HG03064 (cell line): ENCODE results near the gene DCC.

Source experiments
- ATAC-seq: cut with Tn5 transposase; IDR thresholded peaks from one replicate; pipeline ENCODE4 v1.9.1; 2021; ENCODE audit warnings: low read depth; ENCODE audit not compliant: unreplicated experiment

Gene DCC

GRCh38 chr18:52422985-52423601 is 83.1 kb downstream of the DCC start:
- ATAC-seq, result no peak

- ATAC-seq, result no peak
Measured at GRCh38 chr18:52426041-52426440, 86.0 kb downstream of the DCC start.

GRCh38 chr18:52426462-52426861 is 86.5 kb downstream of the DCC start:
- no peak for ATAC-seq

- no peak for ATAC-seq
Measured at GRCh38 chr18:52427521-52428175, 87.7 kb downstream of the DCC start.

GRCh38 chr18:52431683-52432082 is 91.7 kb downstream of the DCC start:
- ATAC-seq, result no peak

- no peak for ATAC-seq
Measured at GRCh38 chr18:52433797-52434196, 93.8 kb downstream of the DCC start.

- ATAC-seq, result no peak
Measured at GRCh38 chr18:52435301-52435700, 95.3 kb downstream of the DCC start.

- no peak for ATAC-seq
Measured at GRCh38 chr18:52437161-52437560, 97.2 kb downstream of the DCC start.

GRCh38 chr18:52439457-52439856 is 99.5 kb downstream of the DCC start:
- ATAC-seq, result no peak

- no peak for ATAC-seq
Measured at GRCh38 chr18:52441794-52442193, 101.8 kb downstream of the DCC start.

GRCh38 chr18:52442686-52443085 is 102.7 kb downstream of the DCC start:
- ATAC-seq, result no peak

- ATAC-seq, result no peak
Measured at GRCh38 chr18:52451256-52451655, 111.3 kb downstream of the DCC start.

GRCh38 chr18:52451851-52452250 is 111.9 kb downstream of the DCC start:
- ATAC-seq, result no peak

- no peak for ATAC-seq
Measured at GRCh38 chr18:52452427-52452826, 112.4 kb downstream of the DCC start.

GRCh38 chr18:52459890-52460289 is 119.9 kb downstream of the DCC start:
- no peak for ATAC-seq

- no peak for ATAC-seq
Measured at GRCh38 chr18:52462853-52463252, 122.9 kb downstream of the DCC start.

GRCh38 chr18:52465391-52465790 is 125.4 kb downstream of the DCC start:
- no peak for ATAC-seq

GRCh38 chr18:52468496-52468895 is 128.5 kb downstream of the DCC start:
- ATAC-seq, result no peak

- no peak for ATAC-seq
Measured at GRCh38 chr18:52475325-52475724, 135.3 kb downstream of the DCC start.

- ATAC-seq, result no peak
Measured at GRCh38 chr18:52481116-52481515, 141.1 kb downstream of the DCC start.

- ATAC-seq, result no peak
Measured at GRCh38 chr18:52484977-52485376, 145.0 kb downstream of the DCC start.

GRCh38 chr18:52486052-52486451 is 146.1 kb downstream of the DCC start:
- no peak for ATAC-seq
